K562 (cell line): ENCODE results near the gene AMFR. TPM values are rescaled to one million over a fixed set of nuclear protein-coding genes. Genes with fewer than 3 reads are reported as not detected.

Source experiments
- ATAC-seq: fragments of 200-7000 bp; cut with Tn5 transposase; 3 replicates; pipeline ENCODE4 v1.9.1; 2020; ENCODE audit warnings: moderate library complexity
- BruUV-seq: library from RNA; stranded (reverse); fragments of 400-500 nt; replicated peaks from 2 replicates; lab custom pipeline; 2021; lab: Mats Ljungman, UMichigan
- CTCF ChIA-PET: fragments of 300-600 bp; formaldehyde crosslinking; extraction: SDS; loops from one replicate; lab custom pipeline; 2021; ENCODE audit warnings: low intra/inter-chr PET ratio; lab: Yijun Ruan, JAX
- POLR2A ChIA-PET: fragments of 300-600, 350-650 bp; sonication (Branson Sonifier 250); formaldehyde crosslinking; extraction: SDS; loops from one replicate; lab custom pipeline; 2021; ENCODE audit warnings: antibody characterized with exemption, inconsistent platforms; lab: Yijun Ruan, JAX
- DNase-seq, 4 experiments: peaks; one replicate each; pipeline versions ENCODE4 v3.0.0 to v3.0.0-alpha.2; 2011 to 2018; ENCODE audit warnings: low spot score in 3 of 4, mixed read lengths in 3 of 4; ENCODE audit errors: extremely low read depth in 1 of 4
- FAIRE-seq: peaks from 2 replicates; lab custom pipeline; 2011; peaks lifted over from hg19 to GRCh38; lab: Jason Lieb, UNC
- H2AFZ ChIP-seq: 2 replicates; pipeline ENCODE4 v1.6.0; 2011; ENCODE audit warnings: low read depth, low read length, control low read depth, inconsistent platforms
- H3K27ac ChIP-seq: fragments of 200-600 bp; 3 replicates; pipeline ENCODE4 v1.8.0; 2011; ENCODE audit warnings: low read depth, mild to moderate bottlenecking, control low read depth, inconsistent platforms, low read length, moderate library complexity, mixed read lengths; ENCODE audit errors: extremely low read depth
- H3K27me3 ChIP-seq, 2 experiments: fragments of 300-600 bp in 1 of 2; 2 replicates in 1 of 2; 3 replicates in 1 of 2; pipeline versions ENCODE4 v1.6.0 to v1.8.0; 2011; ENCODE audit warnings: inconsistent platforms in 2 of 2, low read length in 2 of 2, mild to moderate bottlenecking in 1 of 2, mixed read lengths in 1 of 2, moderate library complexity in 1 of 2; ENCODE audit not compliant: control insufficient read depth in 2 of 2, insufficient read depth in 2 of 2
- H3K36me3 ChIP-seq: fragments of 300-600 bp; 3 replicates; pipeline ENCODE4 v1.8.0; 2011; ENCODE audit warnings: mild to moderate bottlenecking, low read length, inconsistent platforms; ENCODE audit not compliant: control insufficient read depth, insufficient read depth
- H3K4me1 ChIP-seq, 2 experiments: fragments of 200-600 bp in 1 of 2; replicated peaks in 1 of 2; 2 replicates in 1 of 2; 3 replicates in 1 of 2; pipeline versions ENCODE4 v1.5.1 to v1.8.0; 2011; ENCODE audit warnings: inconsistent platforms in 2 of 2, low read length in 2 of 2, mild to moderate bottlenecking in 1 of 2, mixed read lengths in 1 of 2, moderate library complexity in 1 of 2; ENCODE audit not compliant: control insufficient read depth in 2 of 2, insufficient read depth in 2 of 2
- H3K4me2 ChIP-seq: 2 replicates; pipeline ENCODE4 v1.6.1; 2011; ENCODE audit warnings: low read length, control low read depth, inconsistent platforms, mixed read lengths; ENCODE audit not compliant: insufficient read depth
- H3K4me3 ChIP-seq: fragments of 200-600 bp; sonication (generic), shearing (Covaris generic); 2 replicates; pipeline ENCODE4 v1.5.1; 2016; ENCODE audit warnings: control low read depth, inconsistent platforms
- H3K79me2 ChIP-seq: fragments of 200-600 bp; 3 replicates; pipeline ENCODE4 v1.8.0; 2011; ENCODE audit warnings: low read length, inconsistent platforms; ENCODE audit not compliant: control insufficient read depth, insufficient read depth
- H3K9ac ChIP-seq, 2 experiments: 2 replicates each; pipeline versions ENCODE4 v1.6.0 to v1.6.1; 2011; ENCODE audit warnings: low read depth in 2 of 2, low read length in 2 of 2, control low read depth in 1 of 2, inconsistent platforms in 1 of 2, mild to moderate bottlenecking in 1 of 2, mixed read lengths in 1 of 2; ENCODE audit not compliant: insufficient read depth in 1 of 2
- H3K9me1 ChIP-seq: one replicate; pipeline ENCODE4 v1.6.0; 2011; ENCODE audit warnings: inconsistent platforms, mild to moderate bottlenecking, low read length, moderate library complexity; ENCODE audit not compliant: control insufficient read depth, insufficient read depth
- H3K9me3 ChIP-seq: replicated peaks from 2 replicates; pipeline ENCODE4 v1.5.1; 2011; ENCODE audit warnings: low read depth, low read length, inconsistent platforms; ENCODE audit not compliant: control insufficient read depth, insufficient read depth
- H4K20me1 ChIP-seq: replicated peaks from 2 replicates; pipeline ENCODE4 v1.6.1; 2011; ENCODE audit warnings: low read length, inconsistent platforms, mixed read lengths; ENCODE audit not compliant: control insufficient read depth, insufficient read depth
- MTA2 ChIP-seq: fragments of 450-650 bp; IDR thresholded peaks from 2 replicates; pipeline ENCODE4 v1.6.1; 2016; ENCODE audit warnings: low read depth
- MTA3 ChIP-seq: fragments of 450-650 bp; formaldehyde crosslinking; IDR thresholded peaks from 2 replicates; pipeline ENCODE4 v1.6.1; 2017; ENCODE audit warnings: mild to moderate bottlenecking, borderline replicate concordance
- NCOR1 ChIP-seq: fragments of 450-650 bp; IDR thresholded peaks from 2 replicates; pipeline ENCODE4 v1.6.1; 2016; ENCODE audit warnings: mild to moderate bottlenecking, moderate library complexity
- TAF15 ChIP-seq: fragments of 200-400 bp; formaldehyde crosslinking; IDR thresholded peaks from 2 replicates; pipeline ENCODE4 v1.6.1; 2017; ENCODE audit warnings: mild to moderate bottlenecking, low read depth, low read length, moderate library complexity
- WGBS: fragments of 100-300 bp; shearing (Covaris generic); methylation state at CpG from one replicate; pipeline ENCODE4 v1.1.6; 2016; ENCODE audit warnings: low coverage, mixed read lengths; ENCODE audit not compliant: insufficient coverage; ENCODE audit errors: missing lambda C conversion rate; 5-methylcytosine and 5-hydroxymethylcytosine counted together
- in situ Hi-C: fragments of 300-500 bp; cut with MboI; formaldehyde crosslinking; loops from 4 replicates; pipeline ENCODE4 v1.15.0; 2018; ENCODE audit warnings: inconsistent platforms, mixed read lengths
- intact Hi-C: fragments of 100-400 bp; cut with micrococcal nuclease; formaldehyde crosslinking; loops from 2 replicates; pipeline ENCODE4 v1.14.2; 2022
- polyA plus RNA-seq, 8 experiments: library from polyadenylated mRNA; depleted of rRNA in 4 of 8; stranded (reverse) in 5 of 8; unstranded in 3 of 8; fragments of >200 nt; fragmentation: Nextera tagmentation in 2 of 8; fragmentation: Illumina TruSeq in 1 of 8; extraction: Ambion mirVana in 2 of 8; extraction: Trizol in 1 of 8; gene quantifications; 2 replicates each; pipeline versions ENCODE4 v1.2.1 to v1.2.3, GENCODE V29; 2011 to 2014; ENCODE audit warnings: inconsistent platforms in 1 of 8, missing spikeins in 1 of 8
- total RNA-seq, 7 experiments: library from RNA; depleted of rRNA in 6 of 7; stranded (reverse); fragments of >200 nt in 6 of 7; fragmentation: Illumina TruSeq in 2 of 7; extraction: Trizol in 2 of 7; gene quantifications; 2 replicates each; pipeline versions ENCODE4 v1.2.1 to v1.2.3, GENCODE V29; 2011 to 2021; ENCODE audit warnings: low replicate concordance in 1 of 7
- TF ChIP-seq, protein P1 (sequence below), 2 experiments: IDR thresholded peaks; 2 replicates each; pipeline ENCODE4 v1.6.1; 2011; ENCODE audit warnings: borderline replicate concordance in 1 of 2, control low read depth in 1 of 2, low read depth in 1 of 2, low read length in 1 of 2, mild to moderate bottlenecking in 1 of 2, mixed read lengths in 1 of 2, moderate library complexity in 1 of 2; ENCODE audit not compliant: insufficient read depth in 1 of 2, insufficient read length in 1 of 2, poor library complexity in 1 of 2, severe bottlenecking in 1 of 2; ENCODE audit errors: extremely low read depth in 1 of 2
- TF ChIP-seq, protein P2 (sequence below): fragments of 450-650 bp; formaldehyde crosslinking; conservative IDR thresholded peaks from 2 replicates; pipeline ENCODE4 v1.4.0; 2022; ENCODE audit warnings: mild to moderate bottlenecking, missing genetic modification characterization

The AMFR gene
- total and polyA plus RNA-seq, 9 of the 15 experiments (the other 6 are each of a cell fraction or from before 2014, with no cell fraction given) = 15.6 to 113 (median 58.4) TPM

DNA sequence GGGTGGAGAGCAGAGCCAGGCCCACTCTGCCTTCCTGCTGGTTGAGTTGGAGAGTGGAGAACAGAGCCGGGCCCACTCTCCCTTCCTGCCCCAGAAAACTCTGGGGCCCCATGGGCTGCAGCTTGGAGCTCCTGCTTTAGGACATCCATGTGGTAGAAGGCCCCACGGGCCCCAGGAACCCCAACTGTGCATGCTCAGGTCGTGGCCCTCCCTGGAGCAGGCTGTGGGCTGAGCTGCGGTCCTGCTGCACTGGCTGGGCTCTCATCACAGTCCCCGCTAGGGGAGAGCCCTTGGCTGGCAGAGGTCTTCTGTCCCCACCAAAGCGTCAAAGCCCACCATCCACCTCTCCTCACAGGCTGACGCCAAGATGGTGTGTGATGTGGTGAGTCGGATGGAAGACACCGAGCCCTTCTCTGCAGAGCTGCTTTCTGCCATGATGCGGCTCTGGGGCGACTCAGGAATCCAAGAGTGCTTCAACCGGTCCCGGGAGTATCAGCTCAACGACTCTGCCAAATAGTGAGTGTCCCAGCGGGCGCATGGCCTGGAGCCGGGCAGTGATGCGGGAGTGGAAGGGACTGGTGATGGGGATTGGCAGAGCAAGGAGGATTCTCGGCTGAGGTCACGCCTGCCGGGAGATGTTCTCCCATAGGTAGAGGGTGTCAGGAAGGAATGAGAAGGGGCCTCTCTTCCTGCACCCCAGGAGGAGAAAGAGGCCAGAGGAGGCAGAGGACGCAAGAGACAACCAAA lies 96.9 kb downstream of the AMFR start (continued):
- TF ChIP-seq, protein P1, sequence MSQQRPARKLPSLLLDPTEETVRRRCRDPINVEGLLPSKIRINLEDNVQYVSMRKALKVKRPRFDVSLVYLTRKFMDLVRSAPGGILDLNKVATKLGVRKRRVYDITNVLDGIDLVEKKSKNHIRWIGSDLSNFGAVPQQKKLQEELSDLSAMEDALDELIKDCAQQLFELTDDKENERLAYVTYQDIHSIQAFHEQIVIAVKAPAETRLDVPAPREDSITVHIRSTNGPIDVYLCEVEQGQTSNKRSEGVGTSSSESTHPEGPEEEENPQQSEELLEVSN (IDR thresholded peaks at IDR 0.05; ENCODE audit: borderline replicate concordance in 1 of 2, extremely low read depth in 1 of 2, insufficient read depth in 1 of 2, insufficient read length in 1 of 2, low read depth in 1 of 2, low read length in 1 of 2, poor library complexity in 1 of 2, severe bottlenecking in 1 of 2) = no peak
- TF ChIP-seq, protein P2, sequence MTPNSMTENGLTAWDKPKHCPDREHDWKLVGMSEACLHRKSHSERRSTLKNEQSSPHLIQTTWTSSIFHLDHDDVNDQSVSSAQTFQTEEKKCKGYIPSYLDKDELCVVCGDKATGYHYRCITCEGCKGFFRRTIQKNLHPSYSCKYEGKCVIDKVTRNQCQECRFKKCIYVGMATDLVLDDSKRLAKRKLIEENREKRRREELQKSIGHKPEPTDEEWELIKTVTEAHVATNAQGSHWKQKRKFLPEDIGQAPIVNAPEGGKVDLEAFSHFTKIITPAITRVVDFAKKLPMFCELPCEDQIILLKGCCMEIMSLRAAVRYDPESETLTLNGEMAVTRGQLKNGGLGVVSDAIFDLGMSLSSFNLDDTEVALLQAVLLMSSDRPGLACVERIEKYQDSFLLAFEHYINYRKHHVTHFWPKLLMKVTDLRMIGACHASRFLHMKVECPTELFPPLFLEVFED (CRISPR knock-in tag) = no peak
- TF ChIP-seq, all 486 proteins: peak for 0

DNA sequence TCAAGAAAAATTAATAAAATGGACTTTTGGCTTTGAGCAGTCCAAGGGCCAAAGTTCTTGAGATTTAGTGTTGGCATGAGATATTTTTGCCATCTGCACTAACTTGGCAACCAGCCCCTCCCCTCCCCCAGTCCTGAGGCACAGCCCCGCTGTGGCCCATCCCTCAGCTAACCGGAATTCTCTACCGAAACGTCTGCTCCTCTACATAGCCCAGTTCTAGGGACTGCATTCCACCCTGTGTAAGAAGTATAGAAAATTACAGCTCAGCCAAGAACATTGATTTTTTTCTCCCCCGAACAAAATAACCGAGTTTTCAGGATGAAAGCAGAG lies 97.5 kb downstream of the AMFR start:
- no peak overlapping the region for H3K4me3 ChIP-seq
- CTCF ChIA-PET = no interaction called here
- H3K27ac ChIP-seq = no peak overlapping the region
- H3K27me3 ChIP-seq = peaks cover 28 to 76% of the 10 kb centered on the region in 2 experiments; a peak in 3 of 5 replicates
- intact Hi-C loops (no loop called here), in situ Hi-C loops (loop anchor here (10.0 kb wide), 1 partner anchor 863 kb away; no protein-coding TSS in a partner anchor)
- WGBS = 4% methylated on average over 6 of the region's 6 CpGs
- no peaks in the 10 kb centered on the region for H3K36me3 ChIP-seq
- H3K9me1 ChIP-seq = no peaks in the 10 kb centered on the region
- H3K4me1 ChIP-seq = peaks cover 0 to 14% of the 10 kb centered on the region in 2 experiments; a peak in 1 of 5 replicates
- POLR2A ChIA-PET = interaction anchor here (1.5 kb wide), 1 partner anchor 14 kb away, joined by 3 read pairs; no protein-coding TSS in a partner anchor
- no peak overlapping the region for H2AFZ ChIP-seq
- DNase-seq (no peak), ATAC-seq (no peak)
- no peak overlapping the region for H3K9ac ChIP-seq
- no TSS peak for BruUV-seq
- H4K20me1 ChIP-seq = no peaks in the 10 kb centered on the region; the same call in 1 of the 2 replicates
- H3K9me3 ChIP-seq = no peaks in the 10 kb centered on the region
- TF ChIP-seq MTA2 (no peak), TAF15 (no peak), NCOR1 (no peak), MTA3 (no peak)
- TF ChIP-seq, all 486 proteins: peak for 0
- Histone ChIP-seq H3K79me2 (no peaks in the 10 kb centered on the region), H3K4me2 (no peak overlapping the region)
- FAIRE-seq = no peak
